GM12873 (cell line): ENCODE data around the gene PRPS2.

Source experiments
- CTCF ChIP-seq: IDR thresholded peaks from 2 replicates; pipeline ENCODE4 v1.5.1; 2012; ENCODE audit warnings: low read depth, mild to moderate bottlenecking, moderate library complexity, low read length, control low read depth; ENCODE audit not compliant: insufficient read depth; ENCODE audit errors: missing control alignments

Gene PRPS2

GRCh38 chrX:12811658-12812057, 20.4 kb downstream of the PRPS2 start:
- no peak for TF ChIP-seq CTCF

- peak; percentile 60 for TF ChIP-seq CTCF
Measured at GRCh38 chrX:12814420-12814819, 23.2 kb downstream of the PRPS2 start.

GRCh38 chrX:12817528-12817927, 26.3 kb downstream of the PRPS2 start:
- TF ChIP-seq CTCF, result no peak

DNA sequence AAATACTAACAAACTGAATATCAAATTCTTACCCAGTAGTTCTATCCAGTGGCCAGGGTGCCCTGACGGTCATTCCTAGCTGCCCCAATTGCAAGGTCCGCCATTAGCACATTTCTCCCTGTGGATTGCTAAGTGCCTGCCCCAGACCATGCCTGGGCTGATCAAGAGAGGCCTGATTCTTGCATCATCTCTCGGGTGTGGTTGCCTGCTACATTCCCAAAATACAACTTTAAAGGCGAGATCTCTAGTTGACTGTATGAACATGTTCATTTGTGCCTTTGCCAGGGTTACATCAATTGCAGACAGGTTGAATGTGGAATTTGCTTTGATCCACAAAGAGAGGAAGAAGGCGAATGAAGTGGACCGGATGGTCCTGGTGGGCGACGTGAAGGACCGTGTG, 28.0 kb downstream of the PRPS2 start:
- TF ChIP-seq CTCF, result no peak

DNA sequence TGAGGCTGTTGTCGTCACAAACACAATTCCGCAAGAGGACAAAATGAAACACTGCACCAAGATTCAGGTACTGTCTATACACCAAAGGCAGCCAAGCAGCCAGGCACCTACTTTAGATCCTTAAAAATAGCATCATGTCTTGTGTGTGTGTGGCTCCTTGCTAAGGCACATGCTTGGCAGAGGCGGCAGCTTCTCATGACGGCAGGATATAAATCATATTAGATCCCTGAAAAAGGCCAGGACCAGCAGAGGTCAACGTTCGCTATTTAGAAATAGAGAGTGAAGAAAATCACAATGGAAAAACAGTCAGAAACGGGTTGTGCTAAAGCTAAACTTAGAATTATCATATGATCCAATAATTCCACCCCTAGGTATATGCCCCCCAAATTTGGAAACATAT, 29.5 kb downstream of the PRPS2 start:
- no peak for TF ChIP-seq CTCF

GRCh38 chrX:12824944-12825343, 33.7 kb downstream of the PRPS2 start:
- peak; percentile 24 for TF ChIP-seq CTCF

GRCh38 chrX:12825801-12826200, 34.6 kb downstream of the PRPS2 start:
- no peak for TF ChIP-seq CTCF

DNA sequence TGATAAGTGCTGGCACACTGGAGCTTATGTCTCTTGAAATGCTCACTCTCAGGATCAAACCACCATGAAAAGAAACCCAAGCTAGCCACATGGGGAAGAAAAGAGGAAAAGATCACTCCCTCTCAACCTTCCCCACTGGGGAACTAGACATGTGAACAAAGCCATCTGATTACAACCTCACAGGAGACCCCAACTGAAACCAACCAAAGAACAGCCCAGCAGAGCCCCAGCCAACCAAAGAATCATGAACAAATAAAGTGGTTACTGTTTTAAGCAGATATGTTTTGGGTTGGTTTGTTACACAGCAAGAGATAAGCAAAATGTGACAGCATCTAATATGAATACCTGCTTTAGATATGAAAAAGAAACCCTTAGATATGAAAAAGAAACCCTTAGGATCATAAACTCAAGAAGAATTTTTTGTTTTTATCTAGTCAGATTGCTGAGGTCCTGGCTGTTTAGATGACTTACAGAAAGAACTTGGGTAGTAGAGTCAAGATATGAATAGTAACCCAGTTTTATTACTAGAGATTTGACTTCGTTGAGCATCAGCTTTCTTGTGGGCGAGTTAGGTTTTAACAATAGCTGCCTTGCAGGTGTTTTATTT, 52.0 kb downstream of the PRPS2 start:
- TF ChIP-seq CTCF, result no peak
